Epithelial cell of umbilical artery (primary cell): ENCODE results near the gene KDM8. TPM values are rescaled to one million over a fixed set of nuclear protein-coding genes. Genes with fewer than 3 reads are reported as not detected.

ENCODE experiments used
- total RNA-seq: library from RNA; depleted of rRNA; stranded (reverse); fragments of >200 nt; gene quantifications from 2 replicates; pipeline ENCODE4 v1.2.3, GENCODE V29; 2014

KDM8 gene
- total RNA-seq = 1.3 and 2.6 TPM in 2 replicates

DNA sequence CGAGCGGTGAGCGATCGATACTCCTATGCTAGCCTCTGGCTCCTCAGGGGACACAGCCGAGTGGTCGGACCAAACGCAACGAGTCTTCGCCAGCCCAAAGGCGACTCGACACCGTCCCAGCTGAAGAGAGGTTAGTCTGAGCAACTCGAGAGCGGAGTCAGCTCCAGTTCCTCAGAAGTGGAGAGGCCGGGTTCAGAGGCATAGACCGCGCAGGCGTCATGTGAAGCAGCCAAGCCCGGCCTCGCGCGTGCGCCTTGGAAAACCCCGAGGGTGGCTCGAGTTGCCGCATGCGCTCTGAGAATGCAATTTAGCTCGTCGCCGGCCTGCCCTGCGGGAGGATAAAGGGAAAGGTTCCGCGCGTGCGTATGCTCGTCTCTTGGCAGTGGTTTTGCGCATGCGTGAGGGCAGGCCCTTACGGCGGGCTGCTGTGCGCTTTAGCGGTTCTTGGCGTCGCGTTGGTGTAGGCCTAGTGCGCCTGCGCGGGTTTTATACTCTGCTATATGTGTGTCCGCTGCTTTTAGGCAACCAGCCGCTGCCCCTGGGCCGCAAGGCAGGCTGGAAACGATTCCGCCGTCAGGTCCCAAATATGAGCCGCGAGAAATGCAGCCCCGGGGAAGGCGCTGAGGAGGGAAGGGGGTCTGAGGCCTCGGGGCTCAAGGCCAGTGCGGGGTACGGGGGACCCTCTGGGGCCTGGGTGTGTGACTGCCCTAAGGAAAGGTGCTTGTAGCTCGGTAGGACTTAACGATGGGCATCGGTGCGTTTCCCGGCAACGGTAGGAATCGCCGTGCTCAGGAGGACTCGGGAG is at the start of gene KDM8:
Gene KDM8, plus strand, starts transcription at position 20 of the 805 bp plus-strand sequence. CDS start 6,598 bp downstream, outside the sequence.

GRCh38 chr16:27268376-27269299 is 65.3 kb downstream of the KDM8 start, which contains the start of gene NSMCE1:
TSS of gene NSMCE1 (minus strand) at chr16:27268772. CDS start at chr16:27257570, 11,202 bp downstream.

Other genes starting within 250 kb of the KDM8 start
- gene C16orf82, start 136.6 kb upstream of the KDM8 start, total RNA-seq = not detected in 2 replicates
- gene NSMCE1, start 65.2 kb downstream of the KDM8 start, total RNA-seq = 78.6 and 118 TPM in 2 replicates
- gene IL4R, start 110.4 kb downstream of the KDM8 start, total RNA-seq = 30.9 and 38.0 TPM in 2 replicates
- gene IL21R, start 198.6 kb downstream of the KDM8 start, total RNA-seq = under 0.01 and 0.15 TPM in 2 replicates